SKM-1 treated with dmso at 0.1 percent for 144 hours (cell line): ENCODE results near the gene CEP89.
"Not testable (repeated sequence)": the region's sequence is repeated elsewhere in the genome, so short reads cannot be mapped to it uniquely, and the experiment has no call there.

Source experiments
- DNase-seq: peaks from one replicate; lab custom pipeline; 2025; ENCODE audit not compliant: unreplicated experiment; lab: John Stamatoyannopoulos, UW

Gene CEP89

DNA sequence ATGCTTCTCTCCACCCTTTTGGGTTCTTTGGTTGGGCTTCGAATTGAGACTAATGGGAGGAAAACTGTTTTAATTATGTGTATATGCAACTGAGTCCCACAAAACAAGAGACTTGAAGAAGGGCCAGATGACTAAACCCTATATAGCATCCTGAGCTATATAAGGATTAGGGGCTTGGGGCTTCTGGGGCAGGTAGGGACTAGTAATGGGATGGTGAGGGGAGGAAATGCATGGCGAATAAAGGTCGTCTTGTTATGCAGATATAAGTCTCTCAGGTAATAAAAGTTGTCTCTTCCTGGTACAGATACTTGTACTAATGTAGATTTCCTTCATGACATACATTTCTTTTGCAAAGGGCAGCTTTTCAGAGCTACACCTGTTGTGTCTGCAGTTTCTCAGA, 99.4 kb downstream of the CEP89 start:
- DNase-seq, result no peak

DNA sequence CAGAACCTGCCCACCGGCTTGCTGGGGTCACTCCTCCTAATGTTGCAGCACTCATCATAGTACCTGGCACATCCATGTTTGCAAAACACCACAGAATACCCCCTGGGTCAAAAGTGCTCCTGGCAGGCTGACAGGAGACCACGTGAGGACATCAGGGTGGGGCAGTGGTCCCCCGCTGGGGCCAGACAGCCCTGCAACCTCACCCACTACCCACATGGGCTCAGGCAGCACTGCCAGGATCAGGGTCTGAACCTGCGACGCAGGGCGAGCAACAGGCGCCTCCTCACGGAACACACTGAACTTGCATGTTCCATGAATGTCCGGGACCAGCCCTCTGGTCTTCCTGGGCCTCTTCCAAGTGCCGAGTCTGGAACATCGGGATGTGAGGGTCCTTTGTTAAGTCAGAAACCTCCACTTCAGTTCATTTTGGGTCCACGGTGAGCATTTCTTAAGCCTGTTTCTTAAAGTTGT, 100.7 kb downstream of the CEP89 start:
- DNase-seq, result no peak

DNA sequence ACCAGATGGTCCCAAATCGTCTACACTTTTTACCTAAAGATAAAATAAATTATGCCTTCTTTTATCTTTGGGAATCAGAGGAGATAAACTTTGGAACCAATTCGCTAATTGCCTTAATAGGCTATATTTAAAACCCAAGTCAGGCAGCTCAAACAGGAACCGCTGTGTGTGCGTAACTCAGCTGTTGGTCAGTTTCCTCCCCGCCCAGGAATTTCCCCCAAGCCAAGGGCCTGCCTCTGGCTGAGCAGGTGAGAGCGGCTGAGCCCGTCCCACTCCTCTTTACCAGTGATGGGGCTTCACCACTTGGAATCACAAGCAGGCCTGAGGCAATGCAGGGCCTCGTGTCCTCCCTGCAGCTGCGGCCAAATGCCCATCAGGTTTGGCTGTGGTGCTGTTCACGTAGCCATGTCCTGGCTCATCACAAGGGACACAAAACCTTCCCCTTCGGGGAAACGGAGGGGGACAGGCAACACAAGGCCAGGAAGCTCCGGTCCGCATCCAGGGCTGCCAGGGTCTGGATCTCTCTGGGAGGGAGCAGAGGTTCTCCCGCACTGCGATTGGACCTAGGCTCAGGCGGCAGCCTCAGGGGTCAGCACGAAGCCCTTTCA, 101.7 kb downstream of the CEP89 start:
- no peak for DNase-seq

DNA sequence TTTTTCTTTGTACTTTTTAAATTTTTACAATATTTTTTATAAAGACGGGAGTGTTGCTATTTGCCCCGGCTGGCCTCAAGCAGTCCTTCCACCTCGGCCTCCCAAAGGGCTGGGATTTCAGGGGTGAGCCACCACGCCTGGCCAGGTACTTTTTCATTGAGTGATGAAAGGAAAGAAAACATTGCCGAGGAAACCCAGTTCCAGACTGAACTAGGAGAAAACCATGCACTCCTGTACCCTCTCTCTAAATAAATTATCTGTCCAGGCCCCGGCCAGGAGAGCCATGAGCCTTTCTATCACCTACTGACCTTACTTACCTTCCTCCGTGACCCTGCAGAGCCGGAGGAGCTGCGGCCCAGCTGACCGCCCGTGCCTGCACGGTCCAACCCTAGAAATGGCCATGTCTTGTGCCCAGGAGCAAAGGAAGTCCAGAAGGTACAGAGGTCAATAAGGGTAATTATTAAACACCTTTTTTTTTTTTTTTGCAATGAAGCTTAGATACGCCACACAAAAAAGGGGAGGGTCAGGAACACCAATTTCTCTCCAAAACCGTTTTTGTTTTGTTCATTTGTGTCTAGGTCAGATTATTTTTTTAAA, 102.3 kb downstream of the CEP89 start, which contains the start of gene SLC7A9:
SLC7A9 (minus strand) TSS at position 399 of the 597 bp plus-strand sequence. CDS start 1,233 bp downstream, outside the sequence.
- no peak for DNase-seq

DNA sequence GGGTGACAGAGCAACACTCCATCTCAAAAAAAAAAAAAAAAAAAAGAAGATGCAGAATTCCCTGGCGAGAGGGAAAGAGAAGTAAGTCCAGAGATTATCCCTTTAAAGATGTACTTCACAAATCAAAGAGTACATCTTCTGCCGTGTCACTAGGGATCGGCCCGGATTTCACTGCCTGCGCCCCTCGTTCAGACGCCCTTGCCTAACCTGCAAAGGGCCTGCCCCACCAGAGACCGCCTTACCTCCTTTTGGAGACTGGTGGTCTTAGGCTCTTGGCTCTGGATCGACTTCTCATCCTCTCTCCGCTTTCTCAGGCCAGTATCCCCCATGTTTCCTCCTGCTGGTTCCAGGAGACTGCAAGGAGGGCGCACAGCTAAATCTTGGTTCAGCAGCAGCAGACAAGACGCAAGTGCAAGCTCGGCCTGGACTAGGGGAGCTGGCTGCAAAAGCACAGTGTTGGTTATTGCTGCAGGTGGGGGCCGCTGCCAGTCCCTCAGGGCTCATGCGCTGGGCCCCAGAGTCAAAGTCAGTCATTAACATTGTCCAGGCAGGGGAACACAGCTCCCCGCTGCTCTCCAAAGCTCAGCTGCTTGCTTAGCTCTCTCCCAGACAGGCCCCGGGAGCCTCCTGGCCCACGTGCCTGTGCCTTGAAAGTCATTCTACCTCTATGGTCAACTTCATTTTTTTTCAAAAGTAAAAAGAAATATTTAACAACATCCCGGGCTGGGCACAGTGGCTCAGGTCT, 103.4 kb downstream of the CEP89 start:
- DNase-seq, result no peak

DNA sequence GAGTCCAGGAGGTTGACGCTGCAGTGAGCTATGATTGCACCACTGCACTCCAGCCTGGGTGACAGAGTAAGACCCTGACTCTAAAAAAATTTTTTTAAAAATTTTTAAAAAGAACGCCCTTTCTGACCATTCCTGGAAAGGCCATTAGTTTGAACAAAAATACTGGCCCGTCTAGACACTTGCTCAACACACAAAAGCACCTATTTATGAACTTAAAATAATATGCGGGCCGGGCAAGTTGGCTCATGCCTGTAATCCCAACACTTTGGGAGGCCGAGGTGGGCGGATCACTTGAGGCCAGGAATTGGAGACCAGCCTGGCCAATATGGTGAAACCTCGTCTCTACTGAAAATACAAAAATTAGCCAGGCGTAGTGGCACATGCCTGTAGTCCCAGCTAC, 104.3 kb downstream of the CEP89 start:
- DNase-seq, result not testable (repeated sequence)

DNA sequence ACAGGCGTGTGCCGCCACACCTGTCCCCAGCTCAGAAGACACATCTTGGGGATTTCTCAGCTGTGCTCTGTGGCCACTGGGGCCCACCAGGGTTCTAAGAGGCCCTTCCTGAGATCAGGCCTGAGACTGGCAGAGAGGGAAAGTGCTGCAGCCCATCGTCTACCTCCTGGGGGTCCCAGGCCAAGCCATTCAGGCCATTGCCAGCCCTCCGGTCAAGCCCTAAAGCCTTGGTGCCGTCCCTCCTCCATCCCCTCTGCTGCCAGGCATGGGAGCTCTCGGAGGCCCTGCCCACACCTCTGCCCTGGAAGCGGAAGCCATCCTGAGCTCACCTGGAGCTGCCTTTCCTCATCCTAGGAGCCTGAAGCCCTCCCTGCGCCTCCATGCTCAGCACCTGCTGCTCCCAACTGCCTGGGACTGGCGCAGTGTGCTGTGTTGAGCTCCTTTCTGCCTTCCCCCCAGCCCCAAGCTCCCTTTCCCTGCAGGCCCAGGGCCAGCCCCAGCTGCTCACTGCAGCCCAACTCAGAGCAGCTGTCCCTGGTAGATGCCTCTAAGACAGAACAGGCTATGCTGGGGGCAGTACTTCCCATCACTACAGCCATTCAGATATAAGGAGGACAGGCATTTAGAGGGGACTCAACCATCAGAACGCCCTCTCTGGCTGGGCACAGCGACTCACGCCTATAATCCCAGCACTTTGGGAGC, 105.0 kb downstream of the CEP89 start:
- DNase-seq, result no peak

DNA sequence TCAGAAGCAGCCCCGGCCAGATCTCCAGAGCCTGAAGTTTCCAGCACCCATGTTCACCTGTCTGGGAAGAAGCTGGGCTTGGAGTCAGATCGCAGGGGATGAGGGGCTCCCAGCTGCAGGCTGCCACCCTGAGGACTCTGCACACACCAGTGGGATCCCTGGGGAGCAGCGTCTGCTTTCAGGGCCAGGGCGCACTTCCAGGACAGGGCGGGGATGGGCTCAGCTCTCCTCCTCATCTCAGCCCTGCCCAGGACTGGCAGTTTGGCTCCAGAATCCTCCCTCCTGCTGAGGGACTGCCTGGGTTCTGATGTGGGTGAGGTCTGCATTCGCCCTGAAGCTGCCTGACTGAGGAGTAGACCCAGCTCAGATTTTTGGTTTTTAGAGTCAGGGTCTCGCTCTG, 105.7 kb downstream of the CEP89 start:
- DNase-seq, result no peak

DNA sequence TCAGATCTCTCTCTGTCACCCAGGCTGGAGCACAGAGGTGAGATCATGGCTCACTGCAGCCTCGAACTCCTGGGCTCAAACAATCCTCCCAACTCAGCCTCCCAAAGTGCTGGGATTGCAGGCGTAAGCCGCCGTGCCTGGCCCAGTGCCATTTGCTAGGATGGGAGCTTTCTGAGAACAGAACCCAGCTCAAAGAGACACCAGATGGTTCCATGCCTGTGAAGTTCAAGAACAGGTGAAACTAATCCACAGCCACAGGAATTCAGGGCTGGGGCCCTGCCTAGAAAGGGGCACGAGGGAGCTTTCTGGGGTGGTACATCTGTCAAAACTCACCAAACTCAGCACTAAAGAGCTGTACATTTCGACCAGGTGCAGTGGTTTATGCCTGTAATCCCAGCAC, 106.4 kb downstream of the CEP89 start:
- no peak for DNase-seq

DNA sequence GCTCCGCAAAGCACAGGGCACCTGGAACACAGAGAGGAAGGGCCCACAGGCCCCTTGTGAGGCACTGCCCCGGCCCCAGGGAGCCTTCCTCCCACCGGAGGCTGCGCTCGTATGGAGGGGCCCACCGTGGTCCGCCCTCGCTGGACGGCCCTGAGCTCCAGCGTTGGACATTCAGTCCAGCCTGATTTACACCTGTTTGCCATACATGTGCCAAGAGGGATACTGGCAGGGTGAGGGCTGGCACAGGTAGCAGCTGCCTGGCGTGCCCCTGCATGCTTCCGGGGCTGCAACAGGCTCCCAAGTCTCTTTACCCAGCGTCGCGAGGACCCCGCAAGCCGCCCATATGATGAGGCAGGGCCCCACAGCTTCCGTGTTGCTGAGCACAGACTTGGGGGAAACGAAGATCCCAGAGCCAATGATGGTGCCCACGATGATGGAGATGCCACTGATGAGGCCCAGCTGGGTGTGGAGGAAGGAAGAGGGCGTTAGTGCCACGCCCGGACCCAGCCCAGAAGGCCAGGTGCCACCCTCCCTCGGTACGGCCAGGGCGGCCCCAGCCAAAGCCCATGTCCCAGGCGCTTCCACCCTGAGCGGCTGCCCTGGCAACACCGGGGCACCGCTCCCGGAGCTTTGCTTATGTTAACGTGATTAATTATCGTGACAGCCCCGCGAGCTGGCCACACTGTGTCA, 107.3 kb downstream of the CEP89 start:
- DNase-seq, result no peak

DNA sequence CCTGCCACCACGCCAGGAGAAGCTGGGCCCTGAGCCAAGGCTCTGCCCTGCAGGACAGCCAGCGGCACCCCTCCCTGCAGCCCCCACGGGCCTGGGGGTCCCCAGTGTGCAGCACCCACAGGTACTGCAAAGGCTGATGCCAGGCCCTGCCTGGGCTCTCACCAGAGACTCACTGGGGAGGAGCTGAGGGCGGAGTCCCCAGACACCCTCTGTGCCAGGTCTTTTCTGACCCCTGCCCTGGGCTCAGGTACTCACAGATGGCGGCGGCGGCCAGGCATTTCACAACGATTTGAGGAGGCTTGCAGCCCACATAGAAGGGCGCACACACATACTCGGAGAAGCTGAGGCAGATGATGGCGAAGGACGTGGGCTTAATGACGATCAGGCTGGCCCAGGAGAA, 107.9 kb downstream of the CEP89 start:
- DNase-seq, result no peak

DNA sequence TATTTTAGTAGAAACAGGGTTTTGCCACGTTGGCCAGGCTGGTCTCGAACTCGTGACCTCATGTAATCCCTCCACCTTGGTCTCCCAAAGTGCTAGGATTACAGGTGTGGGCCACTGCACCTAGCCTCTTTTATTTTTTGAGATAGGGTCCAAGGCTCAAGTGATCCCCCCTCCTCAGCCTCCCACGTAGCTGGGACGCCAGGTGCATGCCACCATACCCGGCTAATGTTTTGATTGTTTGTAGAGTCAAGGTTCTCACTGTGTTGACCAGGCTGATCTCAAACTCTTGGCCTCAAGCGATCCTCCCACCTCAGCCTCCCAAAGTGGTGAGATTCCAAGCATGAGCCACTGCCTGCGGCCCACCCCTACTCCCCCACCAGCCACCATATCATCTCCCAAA, 108.5 kb downstream of the CEP89 start:
- no peak for DNase-seq

DNA sequence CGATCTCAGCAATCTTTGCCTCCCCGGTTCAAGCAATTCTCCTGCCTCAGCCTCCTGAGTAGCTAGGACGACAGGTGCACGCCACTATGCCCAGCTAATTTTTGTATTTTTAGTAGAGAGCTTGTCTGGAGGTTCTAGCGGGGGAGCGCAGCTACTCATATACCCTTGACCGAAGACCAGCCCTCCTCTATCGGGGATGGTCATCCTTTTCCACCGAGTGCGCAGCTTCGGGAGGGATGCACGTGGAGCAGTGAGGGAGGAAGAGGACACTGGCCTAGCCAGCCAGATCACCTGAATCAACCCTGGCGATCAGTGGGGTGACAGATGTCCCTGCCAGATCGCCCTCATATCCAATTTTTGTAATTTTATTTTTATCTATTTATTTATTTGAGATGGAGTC, 109.0 kb downstream of the CEP89 start:
- no peak for DNase-seq

DNA sequence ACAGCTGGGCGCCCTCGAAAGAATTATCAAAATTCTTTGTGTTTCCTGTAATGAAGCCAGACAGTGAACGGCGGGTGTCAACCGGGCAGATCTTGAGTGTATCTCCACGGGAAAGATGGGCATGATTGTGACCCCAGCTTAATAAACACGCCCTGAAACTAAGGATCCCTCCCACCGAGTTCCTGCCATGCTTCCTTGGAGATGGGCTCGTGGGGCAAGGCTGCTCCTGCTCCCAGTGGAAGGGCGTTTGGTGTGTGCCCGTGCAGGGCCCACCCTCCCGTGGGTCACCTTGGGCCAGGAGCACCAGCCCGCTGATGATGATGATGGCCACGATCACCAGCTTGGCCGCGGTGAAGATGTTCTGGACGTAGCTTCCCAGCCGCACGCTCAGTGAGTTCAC, 109.6 kb downstream of the CEP89 start:
- no peak for DNase-seq

DNA sequence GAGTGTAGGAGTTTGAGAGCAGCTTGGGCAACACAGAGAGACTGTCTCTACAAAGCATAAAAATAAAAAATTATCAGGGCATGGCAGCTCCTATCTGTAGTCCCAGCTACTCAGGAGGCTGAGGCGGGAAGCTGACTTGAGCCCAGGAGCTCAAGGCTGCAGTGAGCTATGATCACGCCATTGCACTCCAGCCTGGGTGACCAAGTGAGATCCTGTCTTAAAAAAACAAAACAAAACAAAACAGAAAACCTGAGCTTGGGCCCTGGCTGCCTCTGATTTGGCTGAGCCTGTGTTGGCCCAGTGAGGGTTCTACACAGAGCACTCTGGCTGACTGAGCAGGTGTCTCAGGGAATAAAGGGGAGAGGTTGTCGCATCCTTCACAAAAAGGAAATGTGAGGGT, 110.2 kb downstream of the CEP89 start:
- DNase-seq, result no peak

DNA sequence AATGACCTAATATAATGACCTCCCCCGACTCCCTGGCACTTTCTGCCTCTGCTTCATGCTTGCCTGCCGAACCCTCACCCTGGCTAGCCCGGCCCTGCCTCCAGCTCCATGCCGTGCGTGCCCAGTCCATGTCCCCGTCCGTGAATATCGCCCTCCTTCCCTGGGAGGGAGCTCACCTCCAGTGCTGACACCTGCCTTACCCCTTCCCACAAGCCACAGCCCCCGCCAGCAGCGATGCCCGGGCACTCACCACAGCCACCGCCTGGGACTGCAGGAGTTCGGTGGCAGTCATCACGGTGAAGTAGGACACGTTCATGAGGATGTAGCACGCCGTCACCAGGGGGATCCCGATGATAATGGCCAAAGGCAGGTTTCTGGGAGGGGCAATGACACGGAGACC, 112.2 kb downstream of the CEP89 start:
- DNase-seq, result no peak

DNA sequence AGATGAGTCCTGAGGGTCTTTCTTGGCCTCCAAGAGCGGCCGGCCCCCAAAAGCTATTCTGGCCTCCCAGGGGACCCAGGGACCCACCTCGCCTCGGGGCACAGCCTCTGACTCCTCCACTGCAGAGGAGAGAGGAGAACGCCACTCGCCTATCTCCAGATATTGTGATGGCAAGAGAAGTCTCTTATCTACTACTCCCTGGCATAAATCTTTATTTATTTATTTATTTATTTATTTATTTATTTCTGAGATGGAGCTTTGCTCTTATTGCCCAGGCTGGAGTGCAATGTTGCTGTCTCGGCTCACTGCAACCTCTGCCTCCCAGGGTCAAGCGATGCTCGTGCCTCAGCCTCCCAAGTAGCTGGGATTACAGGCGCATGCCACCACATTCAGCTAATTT, 113.2 kb downstream of the CEP89 start:
- DNase-seq, result no peak

DNA sequence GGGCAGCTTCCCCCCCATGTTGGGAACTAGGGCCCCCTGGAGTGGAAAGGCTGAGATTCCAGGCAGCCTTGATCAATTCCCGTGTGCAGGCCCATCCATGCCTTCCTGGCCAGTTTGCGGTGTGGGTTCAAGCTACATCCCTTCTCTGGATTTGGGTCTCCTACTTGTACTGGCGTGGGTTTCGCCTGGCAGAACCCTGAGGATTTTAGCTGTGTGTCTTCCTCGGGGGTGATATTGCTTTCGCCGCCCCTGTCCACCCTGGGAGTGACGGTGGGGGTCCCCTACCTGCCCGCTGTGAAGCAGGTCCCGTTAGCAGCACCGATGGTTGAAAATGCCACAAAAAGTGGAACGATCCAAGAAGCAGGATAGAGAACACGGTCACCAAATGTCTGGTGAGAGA, 113.6 kb downstream of the CEP89 start:
- no peak for DNase-seq

DNA sequence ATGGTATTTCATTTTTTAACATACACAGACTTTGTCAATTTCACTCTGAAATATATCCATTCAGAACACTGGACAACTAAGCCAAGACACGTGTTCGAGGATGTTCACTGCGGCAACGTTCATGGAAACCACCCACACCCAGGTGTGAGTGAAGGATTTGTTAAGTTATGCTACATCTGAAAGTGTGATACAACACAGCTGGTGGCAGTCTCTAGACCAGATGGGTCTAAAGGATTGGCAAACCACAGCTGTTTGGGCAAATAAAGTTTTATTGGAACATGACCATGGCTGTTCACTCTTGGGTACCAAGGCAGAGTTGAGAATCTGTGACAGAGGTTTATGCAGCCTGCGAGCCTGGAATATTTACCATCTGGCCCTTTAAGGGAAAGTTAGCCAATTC, 114.2 kb downstream of the CEP89 start:
- DNase-seq, result no peak

DNA sequence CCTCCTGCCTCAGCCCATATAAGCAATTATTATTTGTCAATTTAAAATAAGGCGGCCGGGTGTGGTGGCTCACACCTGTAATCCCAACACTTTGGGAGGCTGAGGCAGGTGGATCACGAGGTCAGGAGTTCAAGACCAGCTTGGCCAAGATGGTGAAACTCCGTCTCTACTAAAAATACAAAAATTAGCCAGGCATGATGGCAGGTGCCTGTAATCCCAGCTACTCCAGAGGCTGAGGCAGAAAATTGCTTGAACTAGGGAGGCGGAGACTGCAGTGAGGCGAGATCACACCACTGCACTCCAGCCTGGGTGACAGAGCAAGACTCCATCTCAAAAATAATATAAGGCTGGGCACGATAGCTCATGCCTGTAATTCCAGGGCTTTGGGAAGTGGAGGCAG, 114.9 kb downstream of the CEP89 start:
- not testable (repeated sequence) for DNase-seq

DNA sequence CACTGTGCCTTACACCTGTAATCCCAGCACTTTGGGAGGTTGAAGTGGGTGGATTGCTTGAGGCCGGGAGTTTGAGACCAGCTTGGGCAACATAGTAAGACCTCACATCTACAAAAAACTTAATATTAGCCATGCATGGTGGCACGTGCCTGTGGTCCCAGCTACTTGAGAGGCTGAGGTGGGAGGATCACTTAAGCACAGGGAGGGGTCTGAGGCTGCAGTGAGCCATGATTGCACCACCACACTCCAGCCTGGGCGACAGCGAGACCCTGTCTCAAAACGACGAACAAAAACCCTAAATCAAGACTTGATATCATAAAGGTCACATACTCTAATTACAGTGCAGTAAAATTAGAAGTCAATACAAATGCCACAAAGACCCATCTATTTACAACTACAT, 119.5 kb downstream of the CEP89 start:
- no peak for DNase-seq
